K562 (cell line): ENCODE results near the gene DNAH17. TPM values are rescaled to one million over a fixed set of nuclear protein-coding genes. Genes with fewer than 3 reads are reported as not detected.

Experiments
- ARID3A ChIP-seq: IDR thresholded peaks from 2 replicates; pipeline ENCODE4 v1.6.1; 2012; ENCODE audit warnings: low read depth, low read length, improper control_type of control experiment, borderline replicate concordance
- CHD1 ChIP-seq: fragments of 200-600 bp; sonication (generic); IDR thresholded peaks from one replicate; pipeline ENCODE4 v1.6.1; 2012; ENCODE audit warnings: mild to moderate bottlenecking, moderate library complexity, low read length, inconsistent platforms
- ELF4 ChIP-seq: fragments of 450-650 bp; formaldehyde crosslinking; IDR thresholded peaks from 2 replicates; pipeline ENCODE4 v1.4.0; 2022; ENCODE audit warnings: missing genetic modification characterization
- GATAD2B ChIP-seq: fragments of 450-650 bp; IDR thresholded peaks from 2 replicates; pipeline ENCODE4 v1.6.1; 2017; ENCODE audit warnings: mild to moderate bottlenecking, borderline replicate concordance
- HMGXB4 ChIP-seq: sonication (generic); formaldehyde crosslinking; IDR thresholded peaks from 2 replicates; pipeline ENCODE4 v1.8.1; 2023; ENCODE audit warnings: mild to moderate bottlenecking, missing genetic modification reagents
- MTA2 ChIP-seq: fragments of 450-650 bp; IDR thresholded peaks from 2 replicates; pipeline ENCODE4 v1.6.1; 2016; ENCODE audit warnings: low read depth
- MXI1 ChIP-seq: IDR thresholded peaks from 2 replicates; pipeline ENCODE4 v1.6.1; 2011; ENCODE audit warnings: low read depth, mild to moderate bottlenecking, improper control_type of control experiment, low read length
- NFXL1 ChIP-seq: fragments of 450-650 bp; formaldehyde crosslinking; IDR thresholded peaks from 2 replicates; pipeline ENCODE4 v1.4.0; 2021; ENCODE audit warnings: mild to moderate bottlenecking
- NRF1 ChIP-seq, 2 experiments: fragments of 450-650 bp; IDR thresholded peaks in 1 of 2; conservative IDR thresholded peaks in 1 of 2; 2 replicates each; pipeline ENCODE4 v1.6.1; 2014; ENCODE audit warnings: mild to moderate bottlenecking in 2 of 2
- PTRF ChIP-seq: fragments of 450-650 bp; IDR thresholded peaks from 2 replicates; pipeline ENCODE4 v1.6.1; 2016; ENCODE audit warnings: mild to moderate bottlenecking, missing genetic modification characterization, missing compliant biosample characterization
- RBM22 ChIP-seq: fragments of 200-400 bp; formaldehyde crosslinking; IDR thresholded peaks from 2 replicates; pipeline ENCODE4 v1.6.1; 2018; ENCODE audit warnings: low read length, low read depth; ENCODE audit not compliant: poor library complexity, severe bottlenecking
- TFAP4 ChIP-seq: sonication (generic); formaldehyde crosslinking; IDR thresholded peaks from 2 replicates; pipeline ENCODE4 v1.8.0; 2022; ENCODE audit warnings: missing genetic modification reagents, mild to moderate bottlenecking, moderate library complexity, borderline replicate concordance
- ZBTB33 ChIP-seq: sonication (generic); formaldehyde crosslinking; IDR thresholded peaks from 2 replicates; pipeline ENCODE4 v1.8.1; 2023; ENCODE audit warnings: mild to moderate bottlenecking, missing genetic modification reagents
- ZNF143 ChIP-seq: sonication (generic); formaldehyde crosslinking; IDR thresholded peaks from 2 replicates; pipeline ENCODE4 v1.9.0; 2022; ENCODE audit warnings: mild to moderate bottlenecking, missing genetic modification reagents
- ZNF444 ChIP-seq: fragments of 250-450 bp; sonication (Bioruptor Pico); IDR thresholded peaks from 2 replicates; pipeline ENCODE4 v1.4.0; 2020; ENCODE audit warnings: mild to moderate bottlenecking, moderate library complexity
- polyA plus RNA-seq, 8 experiments: library from polyadenylated mRNA; depleted of rRNA in 4 of 8; stranded (reverse) in 5 of 8; unstranded in 3 of 8; fragments of >200 nt; fragmentation: Nextera tagmentation in 2 of 8; fragmentation: Illumina TruSeq in 1 of 8; extraction: Ambion mirVana in 2 of 8; extraction: Trizol in 1 of 8; gene quantifications; 2 replicates each; pipeline versions ENCODE4 v1.2.1 to v1.2.3, GENCODE V29; 2011 to 2014; ENCODE audit warnings: inconsistent platforms in 1 of 8, missing spikeins in 1 of 8
- total RNA-seq, 7 experiments: library from RNA; depleted of rRNA in 6 of 7; stranded (reverse); fragments of >200 nt in 6 of 7; fragmentation: Illumina TruSeq in 2 of 7; extraction: Trizol in 2 of 7; gene quantifications; 2 replicates each; pipeline versions ENCODE4 v1.2.1 to v1.2.3, GENCODE V29; 2011 to 2021; ENCODE audit warnings: low replicate concordance in 1 of 7

The DNAH17 gene
- total and polyA plus RNA-seq, 9 of the 15 experiments (the other 6 are each of a cell fraction or from before 2014, with no cell fraction given), result under 0.01 to 0.06 (median 0.03) TPM; not detected in 5

- no peak for TF ChIP-seq ARID3A
- peak; percentile 87 for TF ChIP-seq TFAP4
- peak; percentile 84 for TF ChIP-seq ELF4 (CRISPR knock-in tag)
- peak; percentile 67; the same call in 1 of the 2 replicates for TF ChIP-seq ZBTB33
- TF ChIP-seq NRF1 (conservative IDR thresholded peaks at IDR 0.05 in 1 of 2, IDR thresholded peaks at IDR 0.05 in 1 of 2), result peak; percentile 91 to 93
- peak; percentile 70 for TF ChIP-seq MXI1
- peak; percentile 75; the same call in 1 of the 2 replicates for TF ChIP-seq HMGXB4
- TF ChIP-seq RBM22, result no peak
- peak; percentile 15; the same call in 1 of the 2 replicates for TF ChIP-seq ZNF143 (CRISPR knock-in tag)
- no peak for TF ChIP-seq PTRF (tag)
- no peak for TF ChIP-seq NFXL1
- no peak for TF ChIP-seq MTA2
- TF ChIP-seq GATAD2B, result peak; percentile 65; the same call in 1 of the 2 replicates
- TF ChIP-seq ZNF444 (CRISPR knock-in tag), result no peak
- TF ChIP-seq CHD1, result peak; percentile 45
Measured at GRCh38 chr17:78378225-78379130, 198.7 kb downstream of the DNAH17 start, which contains the start of gene PGS1 (continued).
